HG03571 (cell line): ENCODE data around the gene LGI2.
"Not testable (repeated sequence)": the region's sequence is repeated elsewhere in the genome, so short reads cannot be mapped to it uniquely, and the experiment has no call there.

ENCODE experiments used
- ATAC-seq: cut with Tn5 transposase; IDR thresholded peaks from one replicate; pipeline ENCODE4 v1.9.1; 2021; ENCODE audit not compliant: unreplicated experiment

Gene LGI2

GRCh38 chr4:25030277-25031076 is at the start of gene LGI2:
LGI2 (minus strand) TSS chr4:25030946; CDS start chr4:25030693, 253 bp downstream.
- ATAC-seq: no peak

- no peak for ATAC-seq
Measured at GRCh38 chr4:25078523-25078922, 47.8 kb upstream of the LGI2 start.

GRCh38 chr4:25076625-25077398 is 46.1 kb upstream of the LGI2 start:
- ATAC-seq: no peak

- ATAC-seq: no peak
Measured at GRCh38 chr4:25075851-25076250, 45.1 kb upstream of the LGI2 start.

- ATAC-seq: no peak
Measured at GRCh38 chr4:25075129-25075528, 44.4 kb upstream of the LGI2 start.

GRCh38 chr4:25070545-25070944 is 39.8 kb upstream of the LGI2 start:
- no peak for ATAC-seq

- no peak for ATAC-seq
Measured at GRCh38 chr4:25069014-25069413, 38.3 kb upstream of the LGI2 start.

- ATAC-seq: no peak
Measured at GRCh38 chr4:25068386-25068785, 37.6 kb upstream of the LGI2 start.

- ATAC-seq: no peak
Measured at GRCh38 chr4:25065932-25066590, 35.3 kb upstream of the LGI2 start.

GRCh38 chr4:25065431-25065858 is 34.7 kb upstream of the LGI2 start:
- no peak for ATAC-seq

- ATAC-seq: not testable (repeated sequence)
Measured at GRCh38 chr4:25064447-25064846, 33.7 kb upstream of the LGI2 start.

- ATAC-seq: no peak
Measured at GRCh38 chr4:25063116-25063515, 32.4 kb upstream of the LGI2 start.

- ATAC-seq: no peak
Measured at GRCh38 chr4:25062098-25062497, 31.4 kb upstream of the LGI2 start.

GRCh38 chr4:25061602-25062001 is 30.9 kb upstream of the LGI2 start:
- no peak for ATAC-seq

- no peak for ATAC-seq
Measured at GRCh38 chr4:25060963-25061340, 30.2 kb upstream of the LGI2 start.

GRCh38 chr4:25060241-25060962 is 29.7 kb upstream of the LGI2 start:
- no peak for ATAC-seq

GRCh38 chr4:25059791-25060190 is 29.0 kb upstream of the LGI2 start:
- no peak for ATAC-seq

- no peak for ATAC-seq
Measured at GRCh38 chr4:25058796-25059195, 28.1 kb upstream of the LGI2 start.

- ATAC-seq: no peak
Measured at GRCh38 chr4:25057299-25057698, 26.6 kb upstream of the LGI2 start.

- ATAC-seq: not testable (repeated sequence)
Measured at GRCh38 chr4:25052037-25052436, 21.3 kb upstream of the LGI2 start.

- ATAC-seq: no peak
Measured at GRCh38 chr4:25051534-25051933, 20.8 kb upstream of the LGI2 start.
